ENCODE results near the gene OTOF.

Gene OTOF

DNA sequence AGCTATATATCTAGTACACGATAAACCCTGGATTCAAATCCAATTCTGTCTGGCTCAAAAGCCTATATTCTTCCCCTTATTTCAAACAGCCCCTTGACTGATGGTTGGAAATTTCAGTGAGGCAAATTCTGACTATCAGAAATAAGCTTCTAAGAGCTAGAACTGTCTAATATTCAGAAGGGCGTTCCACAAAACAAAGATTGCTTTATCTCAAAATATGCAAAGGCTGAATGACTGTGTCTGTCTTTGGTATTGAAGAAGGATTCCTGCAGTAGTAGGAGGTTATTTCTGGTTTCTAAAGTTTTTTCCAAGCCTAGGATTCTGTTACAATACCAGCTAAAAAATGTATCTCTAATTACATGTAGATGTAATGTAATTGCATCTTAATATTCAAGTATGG, 45.1 kb downstream of the OTOF start:
- Histone ChIP-seq H3K79me2 (ENCODE audit: control insufficient read depth, insufficient read depth, low read length) (no peaks in the 10 kb centered on the region), H2BK120ac (ENCODE audit: low read depth, low read length) (no peak overlapping the region), H3K4me3 (ENCODE audit: low read length) (no peak overlapping the region), H3K4me2 (ENCODE audit: low read length) (no peak overlapping the region), H3K36me3 (ENCODE audit: control insufficient read depth, insufficient read depth, low read length) (no peaks in the 10 kb centered on the region), H2BK15ac (replicated peaks; ENCODE audit: low read depth) (no peak overlapping the region), H3K18ac (ENCODE audit: low read length) (no peak overlapping the region), H3K79me1 (ENCODE audit: low read length) (no peaks in the 10 kb centered on the region), H3K4me1 (ENCODE audit: control insufficient read depth, low read depth, low read length) (no peaks in the 10 kb centered on the region), H3K27ac (ENCODE audit: low read depth, low read length) (no peak overlapping the region), H3K27me3 (ENCODE audit: insufficient read depth, low read length, poor library complexity) (no peaks in the 10 kb centered on the region), H4K8ac (ENCODE audit: low read depth, low read length) (no peak overlapping the region), H3K56ac (ENCODE audit: low read length) (no peak overlapping the region), H3K23ac (ENCODE audit: low read length) (no peak overlapping the region), H2BK5ac (ENCODE audit: low read length) (no peak overlapping the region), H4K5ac (ENCODE audit: low read length) (no peak overlapping the region), H3K4ac (ENCODE audit: low read depth, low read length) (no peak overlapping the region), H2AK5ac (ENCODE audit: low read length) (no peak overlapping the region), H3K9ac (ENCODE audit: low read length) (no peak overlapping the region)
- no peak for DNase-seq
- WGBS (ENCODE audit: extremely low coverage, insufficient coverage, low lambda C conversion rate): no CpG with 5 or more reads among the region's 2 CpGs

DNA sequence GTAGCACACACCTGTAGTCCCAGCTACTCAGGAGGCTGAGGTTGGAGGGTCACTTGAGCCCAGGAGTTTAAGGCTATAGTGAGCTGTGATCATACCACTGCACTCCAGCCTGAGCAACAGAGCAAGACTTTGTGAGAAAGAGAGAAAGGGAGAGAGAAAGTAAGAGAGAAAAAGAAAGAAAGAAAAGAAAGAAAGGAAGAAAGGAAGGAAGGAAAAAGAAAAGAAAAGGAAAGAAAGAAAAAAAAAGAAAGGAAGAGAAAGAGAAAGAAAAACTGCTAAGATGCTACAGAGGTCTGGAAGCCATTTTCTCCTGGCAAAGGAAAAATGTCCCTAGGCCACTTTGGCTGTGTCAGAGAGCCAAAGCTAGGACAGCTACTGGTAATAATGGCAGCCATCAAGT, 45.6 kb downstream of the OTOF start:
- Histone ChIP-seq H2BK120ac (ENCODE audit: low read depth, low read length) (no peak overlapping the region), H4K5ac (ENCODE audit: low read length) (no peak overlapping the region), H3K79me1 (ENCODE audit: low read length) (no peaks in the 10 kb centered on the region), H3K23ac (ENCODE audit: low read length) (no peak overlapping the region), H3K79me2 (ENCODE audit: control insufficient read depth, insufficient read depth, low read length) (no peaks in the 10 kb centered on the region), H3K4me1 (ENCODE audit: control insufficient read depth, low read depth, low read length) (no peaks in the 10 kb centered on the region), H3K27ac (ENCODE audit: low read depth, low read length) (no peak overlapping the region), H4K8ac (ENCODE audit: low read depth, low read length) (no peak overlapping the region), H3K56ac (ENCODE audit: low read length) (no peak overlapping the region), H3K36me3 (ENCODE audit: control insufficient read depth, insufficient read depth, low read length) (no peaks in the 10 kb centered on the region), H3K9ac (ENCODE audit: low read length) (no peak overlapping the region), H3K27me3 (ENCODE audit: insufficient read depth, low read length, poor library complexity) (no peaks in the 10 kb centered on the region), H3K4me2 (ENCODE audit: low read length) (no peak overlapping the region), H3K4ac (ENCODE audit: low read depth, low read length) (no peak overlapping the region), H2BK5ac (ENCODE audit: low read length) (no peak overlapping the region), H3K4me3 (ENCODE audit: low read length) (no peak overlapping the region), H2BK15ac (replicated peaks; ENCODE audit: low read depth) (no peak overlapping the region), H2AK5ac (ENCODE audit: low read length) (no peak overlapping the region), H3K18ac (ENCODE audit: low read length) (no peak overlapping the region)
- DNase-seq: no peak

DNA sequence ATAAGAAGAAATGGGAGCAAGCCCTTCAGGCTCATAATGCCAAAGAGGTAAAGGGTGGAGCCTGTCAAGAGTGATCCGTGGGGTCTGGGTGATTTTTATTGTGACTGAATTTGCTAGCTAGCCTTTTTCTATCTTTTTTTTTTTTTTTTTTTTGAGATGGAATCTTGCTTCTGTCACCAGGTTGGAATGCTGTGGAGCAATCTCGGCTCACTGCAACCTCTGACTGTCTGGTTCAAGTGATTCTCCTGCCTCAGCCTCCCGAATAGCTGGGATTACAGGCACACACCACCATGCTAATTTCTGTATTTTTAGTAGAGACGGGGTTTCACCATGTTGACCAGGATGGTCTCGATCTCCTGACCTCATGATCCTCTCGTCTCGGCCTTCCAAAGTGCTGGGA, 47.1 kb downstream of the OTOF start:
- no peak overlapping the region for H3K18ac ChIP-seq (ENCODE audit: low read length)
- H2BK120ac ChIP-seq (ENCODE audit: low read depth, low read length): no peak overlapping the region
- H3K4me3 ChIP-seq (ENCODE audit: low read length): no peak overlapping the region
- H3K9ac ChIP-seq (ENCODE audit: low read length): no peak overlapping the region
- H4K5ac ChIP-seq (ENCODE audit: low read length): no peak overlapping the region
- no peak overlapping the region for H3K56ac ChIP-seq (ENCODE audit: low read length)
- no peaks in the 10 kb centered on the region for H3K4me1 ChIP-seq (ENCODE audit: control insufficient read depth, low read depth, low read length)
- DNase-seq: peak; percentile 58
- H2AK5ac ChIP-seq (ENCODE audit: low read length): no peak overlapping the region
- no peaks in the 10 kb centered on the region for H3K79me2 ChIP-seq (ENCODE audit: control insufficient read depth, insufficient read depth, low read length)
- H3K4me2 ChIP-seq (ENCODE audit: low read length): no peak overlapping the region
- no CpG with 5 or more reads among the region's 7 CpGs for WGBS (ENCODE audit: extremely low coverage, insufficient coverage, low lambda C conversion rate)
- no peak overlapping the region for H3K27ac ChIP-seq (ENCODE audit: low read depth, low read length)
- H2BK5ac ChIP-seq (ENCODE audit: low read length): no peak overlapping the region
- H3K27me3 ChIP-seq (ENCODE audit: insufficient read depth, low read length, poor library complexity): no peaks in the 10 kb centered on the region
- H3K23ac ChIP-seq (ENCODE audit: low read length): no peak overlapping the region
- no peaks in the 10 kb centered on the region for H3K79me1 ChIP-seq (ENCODE audit: low read length)
- H3K36me3 ChIP-seq (ENCODE audit: control insufficient read depth, insufficient read depth, low read length): no peaks in the 10 kb centered on the region
- H2BK15ac ChIP-seq (replicated peaks; ENCODE audit: low read depth): no peak overlapping the region
- no peak overlapping the region for H3K4ac ChIP-seq (ENCODE audit: low read depth, low read length)
- H4K8ac ChIP-seq (ENCODE audit: low read depth, low read length): no peak overlapping the region

DNA sequence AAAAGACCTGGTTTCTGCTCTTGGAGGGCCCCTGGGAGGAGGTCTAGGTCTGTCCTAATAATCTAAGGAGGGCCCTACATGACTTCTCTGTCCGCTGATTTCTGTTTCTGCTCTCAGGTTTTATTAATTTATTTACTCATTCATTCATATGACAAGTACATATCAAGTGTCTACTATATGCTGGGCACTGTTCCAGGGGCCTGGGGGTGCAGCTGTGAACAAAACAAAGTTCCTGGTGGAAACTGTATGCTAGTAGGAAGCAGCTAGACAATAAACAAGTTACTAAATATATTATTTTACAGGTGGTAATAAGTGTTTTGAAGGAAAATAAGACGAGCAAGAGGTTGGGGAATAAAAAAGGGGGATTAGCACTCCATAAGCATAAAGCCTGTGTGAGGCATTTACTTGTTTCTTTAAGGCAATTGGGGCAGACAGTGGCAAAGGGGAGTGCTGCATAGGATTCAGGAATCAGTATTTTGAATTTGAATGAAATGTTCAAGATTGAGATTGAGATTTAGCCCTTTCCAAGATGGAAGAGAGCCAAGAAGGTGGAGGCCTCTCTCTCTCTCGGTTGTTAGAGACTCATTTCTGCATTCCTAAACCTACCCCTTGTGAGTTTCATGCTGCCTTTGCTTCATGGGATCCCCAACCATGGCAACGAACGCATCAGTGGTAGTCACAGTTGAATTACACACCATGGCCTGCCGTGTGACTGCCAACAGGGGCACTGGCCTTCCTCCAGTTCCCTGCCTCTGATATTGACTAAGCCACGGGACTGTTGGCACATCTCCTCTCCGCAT, 47.9 kb downstream of the OTOF start:
- H3K27ac ChIP-seq (ENCODE audit: low read depth, low read length): no peak overlapping the region
- H3K23ac ChIP-seq (ENCODE audit: low read length): no peak overlapping the region
- no peak overlapping the region for H3K9ac ChIP-seq (ENCODE audit: low read length)
- no peaks in the 10 kb centered on the region for H3K79me1 ChIP-seq (ENCODE audit: low read length)
- H4K5ac ChIP-seq (ENCODE audit: low read length): no peak overlapping the region
- no peaks in the 10 kb centered on the region for H3K27me3 ChIP-seq (ENCODE audit: insufficient read depth, low read length, poor library complexity)
- no peak overlapping the region for H3K4me3 ChIP-seq (ENCODE audit: low read length)
- H3K36me3 ChIP-seq (ENCODE audit: control insufficient read depth, insufficient read depth, low read length): no peaks in the 10 kb centered on the region
- H3K4me1 ChIP-seq (ENCODE audit: control insufficient read depth, low read depth, low read length): no peaks in the 10 kb centered on the region
- no peak overlapping the region for H3K4me2 ChIP-seq (ENCODE audit: low read length)
- no peak overlapping the region for H3K18ac ChIP-seq (ENCODE audit: low read length)
- H3K79me2 ChIP-seq (ENCODE audit: control insufficient read depth, insufficient read depth, low read length): no peaks in the 10 kb centered on the region
- no peak overlapping the region for H2BK5ac ChIP-seq (ENCODE audit: low read length)
- no peak overlapping the region for H2AK5ac ChIP-seq (ENCODE audit: low read length)
- WGBS (ENCODE audit: extremely low coverage, insufficient coverage, low lambda C conversion rate): no CpG with 5 or more reads among the region's 8 CpGs
- no peak overlapping the region for H3K4ac ChIP-seq (ENCODE audit: low read depth, low read length)
- no peak overlapping the region for H4K8ac ChIP-seq (ENCODE audit: low read depth, low read length)
- peak; percentile 14 for DNase-seq
- H2BK120ac ChIP-seq (ENCODE audit: low read depth, low read length): no peak overlapping the region
- no peak overlapping the region for H3K56ac ChIP-seq (ENCODE audit: low read length)
- no peak overlapping the region for H2BK15ac ChIP-seq (replicated peaks; ENCODE audit: low read depth)

DNA sequence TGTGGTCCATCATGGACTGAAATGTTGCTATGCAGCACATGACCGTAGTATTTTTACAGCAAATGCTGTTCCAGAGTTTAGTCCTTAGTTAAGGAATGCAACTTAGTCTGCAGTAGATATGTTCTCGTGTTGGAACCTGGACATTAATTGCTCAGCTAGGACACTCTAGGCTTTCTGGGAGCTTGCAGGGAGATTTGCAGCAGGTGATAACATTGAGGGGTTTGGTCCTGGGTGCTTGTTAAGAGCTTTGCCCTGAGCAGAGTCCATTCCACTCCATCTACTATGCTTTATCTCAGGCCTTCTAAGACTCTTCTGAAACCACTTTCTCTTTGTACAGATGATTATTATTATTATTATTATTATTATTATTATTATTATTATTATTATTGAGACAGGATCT, 49.1 kb downstream of the OTOF start:
- no peaks in the 10 kb centered on the region for H3K36me3 ChIP-seq (ENCODE audit: control insufficient read depth, insufficient read depth, low read length)
- no peaks in the 10 kb centered on the region for H3K79me1 ChIP-seq (ENCODE audit: low read length)
- H2AK5ac ChIP-seq (ENCODE audit: low read length): no peak overlapping the region
- no peak overlapping the region for H2BK5ac ChIP-seq (ENCODE audit: low read length)
- no peak overlapping the region for H3K4ac ChIP-seq (ENCODE audit: low read depth, low read length)
- H3K4me3 ChIP-seq (ENCODE audit: low read length): no peak overlapping the region
- H3K4me1 ChIP-seq (ENCODE audit: control insufficient read depth, low read depth, low read length): no peaks in the 10 kb centered on the region
- no peak overlapping the region for H3K56ac ChIP-seq (ENCODE audit: low read length)
- no peaks in the 10 kb centered on the region for H3K79me2 ChIP-seq (ENCODE audit: control insufficient read depth, insufficient read depth, low read length)
- H3K23ac ChIP-seq (ENCODE audit: low read length): no peak overlapping the region
- H4K5ac ChIP-seq (ENCODE audit: low read length): no peak overlapping the region
- H3K27me3 ChIP-seq (ENCODE audit: insufficient read depth, low read length, poor library complexity): no peaks in the 10 kb centered on the region
- no peak overlapping the region for H3K27ac ChIP-seq (ENCODE audit: low read depth, low read length)
- H3K4me2 ChIP-seq (ENCODE audit: low read length): no peak overlapping the region
- H2BK15ac ChIP-seq (replicated peaks; ENCODE audit: low read depth): no peak overlapping the region
- no CpG with 5 or more reads among the region's 2 CpGs for WGBS (ENCODE audit: extremely low coverage, insufficient coverage, low lambda C conversion rate)
- H4K8ac ChIP-seq (ENCODE audit: low read depth, low read length): no peak overlapping the region
- no peak overlapping the region for H3K18ac ChIP-seq (ENCODE audit: low read length)
- H2BK120ac ChIP-seq (ENCODE audit: low read depth, low read length): no peak overlapping the region
- H3K9ac ChIP-seq (ENCODE audit: low read length): no peak overlapping the region
- no peak for DNase-seq

DNA sequence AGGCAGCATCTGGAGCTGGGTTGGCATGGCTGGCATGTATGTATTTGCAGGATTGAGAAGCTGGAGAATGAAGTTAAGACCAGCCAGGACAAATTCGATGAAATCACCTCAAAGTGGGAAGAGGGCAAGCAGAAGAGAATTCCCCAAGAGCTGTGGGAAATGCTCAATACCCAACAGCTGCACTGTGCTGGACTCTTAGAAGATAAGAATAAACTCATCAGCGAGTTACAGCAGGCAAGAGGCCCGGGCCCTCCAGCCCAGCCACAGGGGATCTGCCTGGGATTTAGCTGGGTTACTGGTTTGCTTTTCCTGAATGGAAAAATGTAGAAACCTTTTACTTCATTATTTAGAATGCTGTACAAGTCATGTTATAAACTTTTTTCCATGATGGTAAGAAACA, 53.7 kb downstream of the OTOF start:
- Histone ChIP-seq H3K27ac (ENCODE audit: low read depth, low read length) (no peak overlapping the region), H3K23ac (ENCODE audit: low read length) (no peak overlapping the region), H3K56ac (ENCODE audit: low read length) (no peak overlapping the region), H2BK120ac (ENCODE audit: low read depth, low read length) (no peak overlapping the region), H2AK5ac (ENCODE audit: low read length) (no peak overlapping the region), H3K79me1 (ENCODE audit: low read length) (no peaks in the 10 kb centered on the region), H3K4me1 (ENCODE audit: control insufficient read depth, low read depth, low read length) (no peaks in the 10 kb centered on the region), H3K18ac (ENCODE audit: low read length) (no peak overlapping the region), H3K36me3 (ENCODE audit: control insufficient read depth, insufficient read depth, low read length) (no peaks in the 10 kb centered on the region), H2BK15ac (replicated peaks; ENCODE audit: low read depth) (no peak overlapping the region), H3K79me2 (ENCODE audit: control insufficient read depth, insufficient read depth, low read length) (no peaks in the 10 kb centered on the region), H3K27me3 (ENCODE audit: insufficient read depth, low read length, poor library complexity) (no peaks in the 10 kb centered on the region), H2BK5ac (ENCODE audit: low read length) (no peak overlapping the region), H4K8ac (ENCODE audit: low read depth, low read length) (no peak overlapping the region), H3K4me2 (ENCODE audit: low read length) (no peak overlapping the region), H4K5ac (ENCODE audit: low read length) (no peak overlapping the region), H3K4ac (ENCODE audit: low read depth, low read length) (no peak overlapping the region), H3K9ac (ENCODE audit: low read length) (no peak overlapping the region), H3K4me3 (ENCODE audit: low read length) (no peak overlapping the region)
- DNase-seq: no peak
- no CpG with 5 or more reads among the region's 3 CpGs for WGBS (ENCODE audit: extremely low coverage, insufficient coverage, low lambda C conversion rate)

All from mesendoderm (in vitro differentiated cells).